Left hindlimb (tissue), 1 donor: ENCODE measurements around the gene MCM5.
"Not testable (repeated sequence)": the region's sequence is repeated elsewhere in the genome, so short reads cannot be mapped to it uniquely, and the experiment has no call there.

Experiments
- DNase-seq: peaks from one replicate; pipeline ENCODE4 v3.0.0-alpha.2; 2018

Gene MCM5

DNA sequence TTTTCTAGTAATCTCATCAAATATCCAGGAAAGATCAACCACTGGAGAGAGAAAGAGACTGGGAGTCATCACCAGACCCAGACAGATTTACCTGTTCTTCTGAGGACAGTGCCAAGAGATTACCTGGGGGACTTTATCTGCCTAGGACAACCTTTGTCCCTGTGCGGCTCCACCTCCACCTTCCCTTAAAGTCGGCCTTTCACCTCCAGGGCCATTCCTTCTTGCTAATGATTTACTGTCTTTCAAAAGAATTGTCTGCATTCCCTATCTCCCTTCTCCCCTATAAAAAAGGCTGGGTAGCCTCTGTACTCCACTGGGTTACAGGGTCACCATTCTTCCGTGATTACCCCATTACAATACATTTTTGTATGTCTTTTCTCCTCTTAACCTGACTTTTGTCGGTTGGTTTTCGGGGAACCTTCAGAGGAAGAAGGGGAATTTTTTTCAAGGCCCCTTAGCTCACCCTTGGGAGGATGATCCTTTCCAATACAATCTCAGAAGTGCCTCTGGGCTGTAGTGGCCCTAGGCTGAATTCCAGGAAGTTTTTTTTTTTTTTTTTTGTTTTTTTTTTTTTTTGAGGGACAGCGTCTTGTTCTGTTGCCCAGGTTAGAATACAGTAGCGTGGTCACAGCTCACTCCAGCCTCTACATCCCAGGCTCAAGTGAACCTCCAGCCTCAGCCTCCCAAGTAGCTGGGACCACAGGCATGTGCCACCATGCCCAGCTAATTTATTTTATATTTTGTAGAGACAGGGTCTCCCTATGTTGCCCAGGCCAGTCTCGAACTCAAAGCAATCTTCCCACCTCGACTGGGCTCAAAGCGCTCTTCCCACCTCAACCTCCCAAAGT is 20.6 kb upstream of the MCM5 start:
- DNase-seq: no peak

- no peak for DNase-seq
Observed at GRCh38 chr22:35380013-35380412, 19.9 kb upstream of the MCM5 start.

GRCh38 chr22:35380537-35381423 is 19.2 kb upstream of the MCM5 start, which contains the start of gene HMOX1:
Gene HMOX1 (plus strand): TSS chr22:35381096. CDS start chr22:35381174, 78 bp downstream.
- peak; percentile 89 for DNase-seq

- no peak for DNase-seq
Observed at GRCh38 chr22:35381424-35382009, 18.4 kb upstream of the MCM5 start.

- no peak for DNase-seq
Observed at GRCh38 chr22:35383679-35384071, 16.3 kb upstream of the MCM5 start.

- DNase-seq: no peak
Observed at GRCh38 chr22:35384527-35384926, 15.4 kb upstream of the MCM5 start.

DNA sequence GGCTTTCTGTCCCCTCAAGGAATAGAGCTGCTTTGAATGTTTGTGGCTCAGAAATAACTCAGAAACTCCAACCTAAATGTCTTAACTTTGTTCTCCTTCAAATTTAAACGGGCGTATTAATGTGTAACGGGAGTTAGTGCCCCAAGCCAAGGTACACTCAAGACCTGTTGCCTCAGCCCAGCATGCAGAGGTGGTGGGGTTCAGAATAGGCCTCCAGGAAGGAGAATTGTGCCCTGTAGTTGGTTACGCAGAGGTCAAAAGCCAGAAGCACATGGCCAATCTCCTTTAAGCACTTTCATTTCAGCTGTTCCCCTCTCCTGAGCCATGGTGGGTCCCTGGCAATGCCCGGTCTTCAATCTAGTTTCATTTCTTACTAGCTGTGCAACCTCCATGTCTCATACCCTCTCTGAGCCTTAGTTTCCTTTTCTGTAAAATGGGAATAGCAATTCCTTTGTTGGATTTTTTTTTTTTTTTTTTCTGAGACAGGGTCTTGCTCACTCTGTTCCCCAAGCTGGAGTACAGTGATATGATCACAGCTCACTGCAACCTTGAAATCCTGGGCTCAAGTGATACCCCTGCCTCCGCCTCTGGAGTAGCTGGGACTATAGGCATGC is 14.9 kb upstream of the MCM5 start:
- no peak for DNase-seq

DNA sequence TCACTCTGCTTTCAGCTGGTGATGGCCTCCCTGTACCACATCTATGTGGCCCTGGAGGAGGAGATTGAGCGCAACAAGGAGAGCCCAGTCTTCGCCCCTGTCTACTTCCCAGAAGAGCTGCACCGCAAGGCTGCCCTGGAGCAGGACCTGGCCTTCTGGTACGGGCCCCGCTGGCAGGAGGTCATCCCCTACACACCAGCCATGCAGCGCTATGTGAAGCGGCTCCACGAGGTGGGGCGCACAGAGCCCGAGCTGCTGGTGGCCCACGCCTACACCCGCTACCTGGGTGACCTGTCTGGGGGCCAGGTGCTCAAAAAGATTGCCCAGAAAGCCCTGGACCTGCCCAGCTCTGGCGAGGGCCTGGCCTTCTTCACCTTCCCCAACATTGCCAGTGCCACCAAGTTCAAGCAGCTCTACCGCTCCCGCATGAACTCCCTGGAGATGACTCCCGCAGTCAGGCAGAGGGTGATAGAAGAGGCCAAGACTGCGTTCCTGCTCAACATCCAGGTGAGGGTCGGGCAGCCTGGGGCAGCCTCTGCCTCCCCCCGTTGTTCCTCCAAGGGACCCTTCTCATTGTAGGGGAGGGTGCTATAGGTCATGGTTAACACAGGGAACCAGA is 13.2 kb upstream of the MCM5 start:
- no peak for DNase-seq

DNA sequence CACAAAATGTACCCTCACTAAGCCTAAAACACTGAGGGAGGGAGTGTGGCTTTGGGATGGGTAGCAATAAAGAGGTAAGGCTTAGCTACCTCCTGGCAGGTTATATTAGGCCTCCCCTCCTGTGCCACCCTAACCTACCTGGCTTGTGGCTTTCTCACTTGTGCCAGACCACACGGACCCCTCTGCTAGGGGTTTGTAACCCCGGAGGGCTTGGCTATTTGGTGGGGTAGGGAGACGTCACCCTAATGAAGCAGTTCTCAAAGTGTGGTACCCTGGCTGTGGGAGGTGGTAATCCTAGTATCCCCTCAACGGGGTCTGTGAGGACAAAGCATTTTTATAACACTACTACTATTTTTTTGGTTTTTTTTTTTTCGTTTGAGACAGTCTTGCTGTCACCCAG is 9.0 kb upstream of the MCM5 start:
- DNase-seq: no peak

- DNase-seq: no peak
Observed at GRCh38 chr22:35392357-35392756, 7.6 kb upstream of the MCM5 start.

GRCh38 chr22:35393116-35394010 is 6.6 kb upstream of the MCM5 start:
- DNase-seq: no peak

- no peak for DNase-seq
Observed at GRCh38 chr22:35394011-35394312, 6.0 kb upstream of the MCM5 start.

DNA sequence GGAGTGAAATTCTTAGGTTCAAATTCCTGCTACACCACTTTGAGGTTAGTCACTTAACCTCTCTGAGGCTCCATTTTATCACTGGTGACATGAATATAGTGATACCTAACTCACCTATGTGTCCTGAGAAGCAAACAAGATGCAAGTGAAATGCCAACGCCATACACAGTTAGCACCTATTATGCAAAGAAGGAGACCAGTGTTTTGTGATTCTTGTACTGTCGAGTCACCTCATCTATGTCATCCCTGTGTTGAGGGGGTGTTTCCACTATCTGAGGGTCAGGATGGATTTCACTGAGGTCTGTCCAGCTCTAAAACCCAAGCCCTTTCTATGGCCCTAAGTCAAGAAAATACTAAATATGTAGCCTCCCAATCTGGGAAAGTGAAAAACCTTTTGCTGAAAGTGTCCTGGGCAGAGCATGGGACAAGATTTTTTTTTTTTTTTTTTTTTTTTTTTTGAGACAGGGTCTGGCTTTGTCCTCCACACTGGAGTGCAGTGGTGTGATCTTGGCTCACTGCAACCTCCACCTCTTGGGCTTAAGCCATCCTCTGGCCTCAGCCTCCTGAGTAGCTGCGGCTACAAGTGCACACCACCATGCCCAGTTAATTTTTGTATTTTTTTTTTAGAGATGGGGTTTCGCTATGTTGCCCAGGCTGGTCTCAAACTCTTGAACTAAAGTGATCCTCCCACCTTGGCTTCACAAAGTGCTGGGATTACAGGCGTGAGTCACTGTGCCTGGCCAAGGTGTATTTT is 5.0 kb upstream of the MCM5 start:
- DNase-seq: no peak

DNA sequence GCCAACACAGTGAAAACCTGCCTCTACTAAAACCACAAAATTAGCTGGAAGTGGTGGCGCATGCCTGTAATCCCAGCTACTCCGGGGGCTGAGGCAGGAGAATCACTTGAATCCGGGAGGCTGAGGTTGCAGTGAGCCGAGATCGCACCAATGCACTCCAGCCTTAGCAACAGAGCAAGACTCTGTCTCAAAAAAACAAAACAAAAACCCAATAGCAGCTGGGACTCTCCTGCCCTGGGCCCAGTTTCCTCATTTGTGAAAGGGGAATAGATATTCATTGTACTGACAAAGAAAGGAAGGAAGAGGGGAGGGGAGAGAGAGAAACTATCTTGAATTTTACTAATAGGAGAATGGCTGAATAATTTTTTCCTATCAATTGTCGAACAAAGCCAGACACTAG is 3.3 kb upstream of the MCM5 start:
- DNase-seq: not testable (repeated sequence)

- DNase-seq: no peak
Observed at GRCh38 chr22:35397095-35397904, 2.6 kb upstream of the MCM5 start.

DNA sequence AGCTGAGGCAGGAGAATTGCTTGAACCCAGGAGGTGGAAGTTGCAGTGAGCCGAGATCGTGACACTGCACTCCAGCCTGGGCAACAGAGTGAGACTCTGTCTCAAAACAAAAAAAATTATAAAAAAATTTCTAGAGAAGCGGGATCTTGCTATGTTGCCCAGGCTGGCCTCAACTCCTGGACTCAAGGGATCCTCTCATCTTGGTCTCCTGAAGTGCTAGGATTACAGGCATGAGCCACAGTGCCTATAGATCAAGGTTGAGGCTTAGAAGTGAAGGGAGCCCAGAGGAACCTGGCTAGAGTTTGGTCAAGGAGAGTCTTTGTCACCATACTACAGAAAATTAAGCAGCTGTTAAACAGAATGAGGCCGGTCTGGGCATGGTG is 1.4 kb upstream of the MCM5 start:
- no peak for DNase-seq

DNA sequence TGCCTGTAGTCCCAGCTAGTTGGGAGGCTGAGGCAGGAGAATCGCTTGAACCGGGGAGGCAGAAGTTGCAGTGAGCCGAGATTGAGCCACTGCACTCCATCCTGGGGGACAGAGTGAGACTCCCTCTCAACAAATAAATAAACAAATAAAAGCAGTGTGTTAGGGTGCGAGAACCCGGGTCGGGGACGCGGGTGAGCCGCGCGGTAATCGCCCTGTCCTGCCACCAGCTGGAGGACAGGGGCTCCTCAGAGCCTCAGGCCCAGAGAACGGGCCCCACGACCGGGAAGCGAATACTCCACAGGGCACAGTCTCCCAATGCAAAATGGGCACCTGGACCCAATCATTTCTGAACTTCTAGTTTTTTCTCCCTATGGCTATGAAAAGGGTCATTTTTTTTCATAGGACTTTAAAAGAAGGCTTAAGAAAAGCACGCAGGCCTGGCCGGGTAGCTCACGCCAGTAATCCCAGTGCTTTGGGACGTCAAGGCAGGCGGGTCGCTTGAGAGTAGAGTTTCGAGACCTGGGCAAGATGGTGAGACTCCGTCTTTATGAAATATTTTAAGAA is 744 bp upstream of the MCM5 start:
- no peak for DNase-seq

GRCh38 chr22:35400501-35400790 is 506 bp downstream of the MCM5 start:
- no peak for DNase-seq

- DNase-seq: no peak
Observed at GRCh38 chr22:35401863-35402262, 1.9 kb downstream of the MCM5 start.

DNA sequence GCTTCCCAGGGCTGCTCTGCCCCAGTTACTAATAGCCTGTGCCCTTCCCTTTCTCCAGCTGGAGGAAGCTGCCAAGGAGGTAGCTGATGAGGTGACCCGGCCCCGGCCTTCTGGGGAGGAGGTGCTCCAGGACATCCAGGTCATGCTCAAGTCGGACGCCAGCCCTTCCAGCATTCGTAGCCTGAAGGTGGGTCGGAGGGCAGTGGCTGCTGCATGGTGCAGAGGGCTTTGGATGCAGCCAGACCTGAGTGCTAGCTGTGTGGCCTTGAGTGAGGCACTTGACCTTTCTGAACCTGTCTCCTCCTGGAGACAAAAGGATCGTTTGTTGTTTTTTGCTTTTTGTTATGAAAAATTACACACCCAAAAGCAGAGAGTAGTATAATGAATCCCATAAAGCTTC is 3.4 kb downstream of the MCM5 start:
- no peak for DNase-seq
